Type B pancreatic cell (in vitro differentiated cells): ENCODE data around the gene CACNA1D. TPM values are rescaled to one million over a fixed set of nuclear protein-coding genes. Genes with fewer than 3 reads are reported as not detected.
A peak's percentile ranks its signal among the peaks of the same experiment; 100 is the strongest.

Experiments used
- DNase-seq: peaks from one replicate; pipeline ENCODE4 v3.0.0; 2021; ENCODE audit warnings: mixed read lengths; ENCODE audit not compliant: unreplicated experiment; ENCODE audit errors: extremely low spot score
- H3K27ac Mint-ChIP-seq: 2 replicates; pipeline ENCODE4 v1.8.0; 2021; ENCODE audit warnings: mild to moderate bottlenecking, mixed read lengths
- H3K27me3 Mint-ChIP-seq: 2 replicates; pipeline ENCODE4 v1.8.0; 2021; ENCODE audit warnings: mixed read lengths
- H3K36me3 Mint-ChIP-seq: 2 replicates; pipeline ENCODE4 v1.8.0; 2021; ENCODE audit warnings: mixed read lengths
- H3K4me1 Mint-ChIP-seq: one replicate; pipeline ENCODE4 v1.8.0; 2021; ENCODE audit warnings: mixed read lengths; ENCODE audit not compliant: unreplicated experiment
- H3K4me3 Mint-ChIP-seq: 2 replicates; pipeline ENCODE4 v1.8.0; 2021; ENCODE audit warnings: mild to moderate bottlenecking, mixed read lengths
- H3K9me3 Mint-ChIP-seq: 2 replicates; pipeline ENCODE4 v1.8.0; 2021; ENCODE audit warnings: mixed read lengths
- CTCF ChIP-seq: fragments of 200-600 bp; sonication (generic); conservative IDR thresholded peaks from 2 replicates; pipeline ENCODE4 v1.5.0; 2021; ENCODE audit warnings: antibody characterized with exemption, mild to moderate bottlenecking
- total RNA-seq: library from RNA; stranded (reverse); gene quantifications from 2 replicates; pipeline ENCODE4 v1.2.1, GENCODE V29; 2021; ENCODE audit warnings: low replicate concordance

Gene CACNA1D
- total RNA-seq, 1 donor from 2014 or later: 17.4 TPM

DNA sequence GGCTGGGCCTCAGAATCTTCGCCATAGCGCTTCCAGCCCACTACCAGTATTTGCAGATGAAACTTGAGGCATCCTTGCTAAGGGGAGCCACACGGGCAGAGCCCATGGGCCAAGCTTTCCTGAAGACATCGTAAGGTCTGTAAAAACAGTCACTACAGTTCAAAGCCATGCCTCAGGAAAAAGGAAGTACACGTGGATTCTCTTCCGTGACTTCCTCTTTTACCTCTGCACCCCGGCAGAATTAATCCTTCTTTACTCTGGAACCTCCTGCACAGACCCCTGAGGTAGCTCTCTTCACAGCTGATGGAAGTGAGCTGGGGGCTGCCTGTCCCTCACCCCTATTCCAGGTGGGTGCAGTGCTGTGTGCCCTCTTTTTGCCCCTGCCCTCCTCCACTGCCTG is 222.6 kb downstream of the CACNA1D start:
- peaks cover 4% of the 10 kb centered on the region for H3K4me1 Mint-ChIP-seq
- no peak overlapping the region for H3K4me3 Mint-ChIP-seq
- DNase-seq: no peak
- peaks cover 3% of the 10 kb centered on the region for H3K27me3 Mint-ChIP-seq
- H3K27ac Mint-ChIP-seq: no peak overlapping the region
- no peak for TF ChIP-seq CTCF
- no peaks in the 10 kb centered on the region for H3K9me3 Mint-ChIP-seq
- no peaks in the 10 kb centered on the region for H3K36me3 Mint-ChIP-seq

DNA sequence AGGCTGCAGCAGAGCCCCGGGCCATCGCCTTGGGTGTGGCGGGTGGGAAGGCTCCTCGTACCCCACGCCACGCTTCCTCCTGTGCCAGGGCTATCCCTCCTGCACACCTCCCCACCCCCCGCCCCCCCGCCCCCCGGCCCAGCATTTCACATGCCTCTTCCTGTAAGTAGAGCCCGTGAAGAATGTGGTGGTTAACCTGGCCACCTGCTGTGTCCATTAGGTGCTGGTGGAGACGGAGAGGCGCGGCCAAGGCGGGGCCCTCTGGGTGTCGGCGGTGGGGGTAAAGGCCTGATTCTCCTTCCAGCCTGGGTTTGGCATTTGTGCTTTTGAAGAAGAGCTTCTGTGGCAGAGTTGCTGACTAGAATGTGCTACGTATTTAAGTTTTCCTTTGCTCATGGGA is 224.1 kb downstream of the CACNA1D start:
- no peak for DNase-seq

DNA sequence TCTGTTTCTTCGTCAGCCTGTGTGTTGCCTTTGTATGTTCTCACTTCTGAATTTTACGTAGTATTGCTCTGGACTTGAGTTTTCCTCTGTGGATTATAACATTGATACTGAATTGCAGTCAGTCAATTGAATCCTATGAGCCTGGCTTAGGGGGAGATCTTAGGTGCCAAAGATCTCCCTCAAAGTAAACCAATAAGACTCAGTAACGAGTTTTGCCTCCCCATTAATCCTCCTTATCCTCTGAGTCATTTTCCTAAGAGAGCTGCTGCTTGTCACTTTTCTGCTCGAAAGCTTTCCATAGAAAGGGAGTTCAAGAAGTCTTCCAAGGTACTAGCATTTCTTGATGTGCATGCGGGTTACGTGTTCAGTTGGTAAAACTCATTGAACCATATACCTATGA is 225.4 kb downstream of the CACNA1D start:
- Mint-ChIP-seq H3K4me3 (no peak overlapping the region), H3K27ac (no peak overlapping the region), H3K9me3 (no peaks in the 10 kb centered on the region), H3K4me1 (peaks cover 4% of the 10 kb centered on the region), H3K27me3 (peaks cover 3% of the 10 kb centered on the region), H3K36me3 (no peaks in the 10 kb centered on the region)
- no peak for TF ChIP-seq CTCF
- DNase-seq: no peak

More for the DNA sequence above, 224.1 kb downstream of the CACNA1D start:
- H3K9me3 Mint-ChIP-seq: no peaks in the 10 kb centered on the region
- no peaks in the 10 kb centered on the region for H3K36me3 Mint-ChIP-seq
- H3K27me3 Mint-ChIP-seq: peaks cover 3% of the 10 kb centered on the region
- no peak overlapping the region for H3K27ac Mint-ChIP-seq
- peaks cover 4% of the 10 kb centered on the region for H3K4me1 Mint-ChIP-seq
- TF ChIP-seq CTCF: no peak
- no peak overlapping the region for H3K4me3 Mint-ChIP-seq

DNA sequence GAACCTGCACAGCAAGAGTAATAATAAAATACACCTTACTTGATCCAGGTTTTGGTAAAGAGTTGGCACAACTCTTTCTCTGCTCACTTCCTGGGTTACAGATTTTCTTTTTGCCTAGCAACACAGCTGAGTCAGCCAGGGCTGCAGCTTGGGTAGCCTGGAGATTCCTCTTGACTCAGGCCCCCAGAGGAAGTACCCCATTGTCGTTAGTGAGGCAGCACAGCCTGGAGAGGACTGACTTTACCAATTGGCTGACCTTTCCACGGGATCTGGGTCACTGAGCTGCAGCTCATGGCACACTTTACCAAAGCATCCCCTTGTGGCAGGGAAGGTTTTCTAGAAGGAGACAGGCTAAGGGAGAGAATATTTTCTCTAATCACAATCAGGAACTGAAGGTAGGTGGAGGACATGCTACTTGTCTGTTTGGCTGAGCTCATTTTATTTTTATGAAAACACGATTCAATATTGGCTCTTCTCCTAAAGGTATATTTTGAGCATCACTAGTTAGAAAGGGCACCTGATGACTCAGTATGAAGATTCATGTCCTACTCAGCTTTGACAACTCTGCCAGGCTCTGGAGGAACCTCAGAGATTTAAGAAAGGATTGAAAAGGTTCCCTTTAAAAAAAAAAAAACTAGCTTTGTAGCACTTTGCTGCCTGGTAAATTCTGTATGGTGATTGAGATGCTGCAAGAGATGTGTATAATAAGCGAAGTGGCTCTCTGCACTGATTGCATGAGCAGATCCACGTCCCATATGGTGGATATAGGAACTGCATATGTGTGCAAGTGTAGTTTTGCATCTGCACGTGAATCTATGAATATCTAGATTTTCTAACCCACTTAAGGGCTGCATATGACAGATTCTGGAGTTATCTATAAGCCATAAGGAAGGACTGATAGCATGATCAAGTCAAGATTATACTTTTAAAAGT is 227.0 kb downstream of the CACNA1D start:
- Mint-ChIP-seq H3K36me3 (no peaks in the 10 kb centered on the region), H3K4me1 (no peaks in the 10 kb centered on the region), H3K27ac (no peak overlapping the region), H3K9me3 (no peaks in the 10 kb centered on the region), H3K27me3 (peaks cover 3% of the 10 kb centered on the region), H3K4me3 (no peak overlapping the region)
- DNase-seq: no peak
- peak; percentile 48 for TF ChIP-seq CTCF

DNA sequence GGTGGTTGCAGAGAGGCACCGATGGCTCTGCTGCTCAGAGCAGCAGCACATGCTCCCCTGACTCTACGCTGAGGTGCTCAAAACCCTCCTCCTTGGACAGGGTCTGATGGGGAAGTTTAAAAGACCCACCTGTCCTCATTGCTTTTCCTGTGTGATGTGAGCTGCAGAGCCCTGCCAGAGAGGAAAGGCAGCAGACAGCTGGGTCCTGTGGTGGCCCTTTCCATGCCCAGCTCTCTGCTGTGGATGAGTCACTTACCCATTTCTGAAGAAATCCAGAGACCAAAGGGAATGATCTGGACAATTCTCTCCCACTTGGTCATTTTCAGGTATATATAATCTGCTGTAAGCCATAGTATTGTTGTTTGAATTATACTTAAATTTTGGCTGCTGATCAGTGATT is 230.2 kb downstream of the CACNA1D start:
- Mint-ChIP-seq H3K4me3 (no peak overlapping the region), H3K27me3 (peaks cover 2% of the 10 kb centered on the region), H3K9me3 (peaks cover 3% of the 10 kb centered on the region), H3K4me1 (peaks cover 12% of the 10 kb centered on the region), H3K27ac (no peak overlapping the region), H3K36me3 (no peaks in the 10 kb centered on the region)
- TF ChIP-seq CTCF: no peak
- no peak for DNase-seq
